ENCODE measurements around the gene HBA2.

DNA sequence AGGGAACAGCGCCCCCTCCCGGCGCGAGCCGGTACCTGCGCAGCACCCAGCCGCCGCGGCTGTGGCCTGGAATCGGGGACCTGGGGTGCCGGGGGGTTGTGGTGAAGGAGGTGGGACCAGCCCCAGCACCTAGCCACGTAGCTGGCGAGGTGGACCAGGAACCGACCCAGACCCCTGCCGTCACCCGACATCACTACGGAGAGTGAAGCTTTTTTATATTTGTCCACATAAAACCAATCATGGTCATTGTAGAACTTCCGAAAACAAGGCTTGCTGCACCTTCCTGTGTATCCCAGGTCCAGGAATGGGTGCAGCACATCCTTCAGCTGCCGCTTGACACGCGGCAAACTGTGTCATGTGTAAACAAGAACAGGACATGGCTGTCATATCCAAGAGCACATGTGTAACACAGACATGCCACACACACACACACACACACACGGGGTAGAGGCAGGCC is 8.9 kb downstream of the HBA2 start:
- TF ChIP-seq, protein P1, sequence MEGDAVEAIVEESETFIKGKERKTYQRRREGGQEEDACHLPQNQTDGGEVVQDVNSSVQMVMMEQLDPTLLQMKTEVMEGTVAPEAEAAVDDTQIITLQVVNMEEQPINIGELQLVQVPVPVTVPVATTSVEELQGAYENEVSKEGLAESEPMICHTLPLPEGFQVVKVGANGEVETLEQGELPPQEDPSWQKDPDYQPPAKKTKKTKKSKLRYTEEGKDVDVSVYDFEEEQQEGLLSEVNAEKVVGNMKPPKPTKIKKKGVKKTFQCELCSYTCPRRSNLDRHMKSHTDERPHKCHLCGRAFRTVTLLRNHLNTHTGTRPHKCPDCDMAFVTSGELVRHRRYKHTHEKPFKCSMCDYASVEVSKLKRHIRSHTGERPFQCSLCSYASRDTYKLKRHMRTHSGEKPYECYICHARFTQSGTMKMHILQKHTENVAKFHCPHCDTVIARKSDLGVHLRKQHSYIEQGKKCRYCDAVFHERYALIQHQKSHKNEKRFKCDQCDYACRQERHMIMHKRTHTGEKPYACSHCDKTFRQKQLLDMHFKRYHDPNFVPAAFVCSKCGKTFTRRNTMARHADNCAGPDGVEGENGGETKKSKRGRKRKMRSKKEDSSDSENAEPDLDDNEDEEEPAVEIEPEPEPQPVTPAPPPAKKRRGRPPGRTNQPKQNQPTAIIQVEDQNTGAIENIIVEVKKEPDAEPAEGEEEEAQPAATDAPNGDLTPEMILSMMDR (IDR thresholded peaks at IDR 0.05; ENCODE audit: low read length): peak; percentile 96
- no peak for TF ChIP-seq EZH2 (IDR thresholded peaks at IDR 0.05; ENCODE audit: borderline replicate concordance, low read length)

Data from OCI-LY1 (cell line).